Peyer's patch (tissue), 4 donors: ENCODE data around the gene CCL23.

Experiments
- CTCF ChIP-seq, 6 experiments: fragments of 450-650 bp in 4 of 6; fragments of 200-600 bp in 2 of 6; sonication (generic) in 1 of 6; IDR thresholded peaks; one replicate each; pipeline ENCODE4 v1.5.1; 2017 to 2019; ENCODE audit warnings: antibody characterized with exemption in 6 of 6, mild to moderate bottlenecking in 3 of 6, moderate library complexity in 1 of 6
- POLR2A ChIP-seq, 2 donors: fragments of 450-650 bp; IDR thresholded peaks; one replicate each; pipeline ENCODE4 v1.5.1; 2017; ENCODE audit warnings: antibody characterized with exemption in 2 of 2, mild to moderate bottlenecking in 2 of 2, moderate library complexity in 2 of 2

DNA sequence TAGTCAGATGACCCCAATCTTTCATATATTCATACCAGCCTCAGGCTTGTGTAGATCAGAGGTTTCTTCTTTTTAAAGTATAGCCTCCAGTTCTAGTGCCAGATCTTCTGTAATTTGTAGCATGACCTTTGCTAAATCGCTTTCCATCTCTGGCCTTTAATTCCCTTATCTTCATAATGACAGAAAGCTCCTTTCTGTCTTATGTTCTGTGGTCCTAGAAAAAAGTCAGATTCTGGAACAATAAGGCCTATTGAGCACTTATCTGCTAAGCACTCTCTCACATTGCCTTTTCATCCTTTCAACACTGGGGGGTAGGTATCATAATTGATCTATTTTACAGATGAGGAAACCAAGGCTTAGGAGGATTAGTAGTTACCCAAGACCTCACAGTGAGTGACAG is 45.7 kb downstream of the CCL23 start:
- TF ChIP-seq POLR2A (IDR thresholded peaks at IDR 0.05) (no peak), CTCF (IDR thresholded peaks at IDR 0.05) (no peak)
